Mucosa of descending colon (tissue), 3 donors: ENCODE measurements around the gene SCNN1B. TPM values are rescaled to one million over a fixed set of nuclear protein-coding genes. Genes with fewer than 3 reads are reported as not detected.

Source experiments
- ATAC-seq: fragments of 200-7000 bp; cut with Tn5 transposase; one replicate; pipeline ENCODE4 v1.9.1; 2020; ENCODE audit warnings: mild to moderate bottlenecking, moderate library complexity
- DNase-seq, 3 donors: peaks; one replicate each; pipeline ENCODE4 v3.0.0-alpha.2; 2020
- H3K36me3 ChIP-seq: fragments of 200-600 bp; one replicate; pipeline ENCODE4 v1.8.0; 2021; ENCODE audit warnings: low read depth, mild to moderate bottlenecking
- H3K4me1 ChIP-seq: fragments of 200-600 bp; one replicate; pipeline ENCODE4 v1.8.0; 2021; ENCODE audit warnings: low read depth, mild to moderate bottlenecking
- H3K4me3 ChIP-seq: fragments of 200-600 bp; one replicate; pipeline ENCODE4 v1.8.0; 2021; ENCODE audit warnings: mild to moderate bottlenecking
- H3K9me3 ChIP-seq: fragments of 200-600 bp; one replicate; pipeline ENCODE4 v1.8.0; 2021; ENCODE audit warnings: mild to moderate bottlenecking
- intact Hi-C, 2 donors: fragments of 100-400 bp; cut with DNase I in 1 of 2; cut with micrococcal nuclease in 1 of 2; formaldehyde crosslinking; loops; one replicate each; pipeline versions ENCODE4 v1.11.0 to v1.11.1; 2022; cut with DNase I, micrococcal nuclease
- total RNA-seq, 3 donors: library from RNA; stranded (reverse); fragmentation: NEBNext Ultra II Directional in 2 of 3; extraction: Animal tissue kit (Norgen Biotek cat#: 25700) in 2 of 3; gene quantifications; one replicate each; pipeline versions ENCODE4 v1.2.1 to v1.2.4, GENCODE V29; 2021 to 2023
- TF ChIP-seq, protein P1 (sequence below): fragments of 200-600 bp; IDR thresholded peaks from one replicate; pipeline ENCODE4 v1.8.0; 2022; ENCODE audit warnings: antibody characterized with exemption, mild to moderate bottlenecking
- donor health status: DM: no; HTN: no; CAD: no; lungs with moderate emphysema.
- donor health status: DM: no; HTN: no; CAD: no.
- donor health status: DM: no; HTN: yes; CAD: no.

SCNN1B gene
- total RNA-seq, 3 donors from 2014 or later = 164 to 452 (median 204) TPM

GRCh38 chr16:23324727-23325126 is 22.6 kb downstream of the SCNN1B start:
- ATAC-seq = peak; percentile 97
- Histone ChIP-seq H3K4me3 (no peak overlapping the region), H3K36me3 (no peaks in the 10 kb centered on the region), H3K9me3 (no peaks in the 10 kb centered on the region), H3K4me1 (peaks cover 30% of the 10 kb centered on the region)
- DNase-seq = peak; percentile 92 to 97 (median 93)
- TF ChIP-seq, protein P1, sequence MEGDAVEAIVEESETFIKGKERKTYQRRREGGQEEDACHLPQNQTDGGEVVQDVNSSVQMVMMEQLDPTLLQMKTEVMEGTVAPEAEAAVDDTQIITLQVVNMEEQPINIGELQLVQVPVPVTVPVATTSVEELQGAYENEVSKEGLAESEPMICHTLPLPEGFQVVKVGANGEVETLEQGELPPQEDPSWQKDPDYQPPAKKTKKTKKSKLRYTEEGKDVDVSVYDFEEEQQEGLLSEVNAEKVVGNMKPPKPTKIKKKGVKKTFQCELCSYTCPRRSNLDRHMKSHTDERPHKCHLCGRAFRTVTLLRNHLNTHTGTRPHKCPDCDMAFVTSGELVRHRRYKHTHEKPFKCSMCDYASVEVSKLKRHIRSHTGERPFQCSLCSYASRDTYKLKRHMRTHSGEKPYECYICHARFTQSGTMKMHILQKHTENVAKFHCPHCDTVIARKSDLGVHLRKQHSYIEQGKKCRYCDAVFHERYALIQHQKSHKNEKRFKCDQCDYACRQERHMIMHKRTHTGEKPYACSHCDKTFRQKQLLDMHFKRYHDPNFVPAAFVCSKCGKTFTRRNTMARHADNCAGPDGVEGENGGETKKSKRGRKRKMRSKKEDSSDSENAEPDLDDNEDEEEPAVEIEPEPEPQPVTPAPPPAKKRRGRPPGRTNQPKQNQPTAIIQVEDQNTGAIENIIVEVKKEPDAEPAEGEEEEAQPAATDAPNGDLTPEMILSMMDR = no peak
- intact Hi-C loops = no loop called here

DNA sequence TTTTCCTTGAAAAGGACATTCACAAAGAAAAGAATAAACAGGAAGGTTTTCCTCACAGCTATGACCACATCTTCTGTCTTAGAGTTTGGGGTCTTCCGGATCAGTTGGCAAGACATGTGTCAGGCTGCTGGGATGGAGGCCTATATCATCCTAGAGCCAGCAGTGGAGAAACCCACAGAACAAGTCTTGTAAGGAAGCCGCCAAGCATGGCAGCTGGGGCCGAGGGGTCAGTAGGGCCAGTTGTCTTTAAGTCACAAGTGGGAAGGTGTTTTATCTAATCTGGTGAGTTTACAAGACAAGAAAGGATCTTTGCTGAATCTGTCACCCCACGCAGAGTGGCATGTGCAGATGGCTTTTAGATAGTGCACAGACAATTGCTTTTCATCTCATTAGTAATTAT is 25.7 kb downstream of the SCNN1B start:
- TF ChIP-seq, protein P1 = no peak
- intact Hi-C loops = no loop called here
- no peaks in the 10 kb centered on the region for H3K9me3 ChIP-seq

GRCh38 chr16:23330161-23330560 is 28.1 kb downstream of the SCNN1B start:
- ATAC-seq = no peak
- Histone ChIP-seq H3K4me3 (no peak overlapping the region), H3K4me1 (peaks cover 11% of the 10 kb centered on the region), H3K36me3 (no peaks in the 10 kb centered on the region), H3K9me3 (no peaks in the 10 kb centered on the region)
- intact Hi-C loops = no loop called here
- TF ChIP-seq, protein P1 = no peak
- DNase-seq = no peak

More for the DNA sequence above, 25.7 kb downstream of the SCNN1B start:
- no peak for ATAC-seq
- peaks cover 23% of the 10 kb centered on the region for H3K4me1 ChIP-seq
- no peak overlapping the region for H3K4me3 ChIP-seq
- no peaks in the 10 kb centered on the region for H3K36me3 ChIP-seq
- DNase-seq = no peak

- Histone ChIP-seq H3K9me3 (no peaks in the 10 kb centered on the region), H3K4me1 (peaks cover 6% of the 10 kb centered on the region), H3K36me3 (no peaks in the 10 kb centered on the region), H3K4me3 (no peak overlapping the region)
- DNase-seq (peak in 1 of 3 donors; percentile 32), ATAC-seq (peak; percentile 84)
- TF ChIP-seq, protein P1 = no peak
- intact Hi-C loops = no loop called here
Observed at GRCh38 chr16:23330583-23331249, 28.6 kb downstream of the SCNN1B start.

DNA sequence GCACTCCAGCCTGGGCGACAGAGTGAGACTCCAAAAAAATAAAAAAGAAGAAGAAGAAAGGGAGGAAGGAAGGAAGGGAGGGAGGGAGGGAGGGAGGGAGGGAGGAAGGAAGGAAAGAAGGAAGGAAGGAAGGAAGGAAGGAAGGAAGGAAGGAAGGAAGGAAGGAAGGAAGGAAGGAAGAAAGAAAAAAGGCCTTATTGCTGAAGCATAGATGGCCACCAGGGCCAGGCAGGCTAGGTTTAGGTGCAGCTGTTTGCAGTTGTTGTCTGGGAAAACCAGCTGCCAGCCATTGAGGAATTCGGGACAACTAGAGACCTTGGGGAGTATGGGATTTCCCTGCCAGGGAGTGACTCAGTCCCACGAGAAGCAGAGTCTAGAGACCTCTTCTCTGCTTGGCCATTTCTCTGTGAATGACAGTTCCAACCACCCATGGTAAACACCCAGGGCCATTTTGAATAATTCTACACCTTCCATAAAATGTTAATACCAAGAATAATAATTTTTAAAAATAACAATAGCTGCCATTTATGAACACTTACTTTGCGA is 31.0 kb downstream of the SCNN1B start:
- DNase-seq (no peak), ATAC-seq (no peak)
- Histone ChIP-seq H3K4me1 (peaks cover 12% of the 10 kb centered on the region), H3K9me3 (no peaks in the 10 kb centered on the region), H3K4me3 (no peak overlapping the region), H3K36me3 (no peaks in the 10 kb centered on the region)
- TF ChIP-seq, protein P1 = no peak
- intact Hi-C loops = no loop called here
